PC-3 (cell line): ENCODE results near the gene CDHR1. TPM values are rescaled to one million over a fixed set of nuclear protein-coding genes. Genes with fewer than 3 reads are reported as not detected.

ENCODE experiments used
- ATAC-seq: fragments of 200-7000 bp; cut with Tn5 transposase; 2 replicates; pipeline ENCODE4 v1.9.1; 2020; ENCODE audit warnings: mild to moderate bottlenecking, moderate library complexity
- BruUV-seq: library from RNA; stranded (reverse); fragments of 400-500 nt; replicated peaks from 2 replicates; lab custom pipeline; 2021; lab: Mats Ljungman, UMichigan
- CTCF ChIA-PET: fragments of 300-600 bp; sonication (Branson Sonifier 250); formaldehyde crosslinking; loops from one replicate; lab custom pipeline; 2022; ENCODE audit warnings: antibody characterized with exemption; lab: Charles Lee
- POLR2A ChIA-PET: fragments of 300-600 bp; sonication (Branson Sonifier 250); formaldehyde crosslinking; loops from one replicate; lab custom pipeline; 2022; ENCODE audit warnings: antibody characterized with exemption; ENCODE audit not compliant: unreplicated experiment; lab: Charles Lee
- DNase-seq: peaks from one replicate; pipeline ENCODE4 v3.0.0-alpha.2; 2015
- H2AFZ ChIP-seq: fragments of 300-600 bp; sonication (generic); 2 replicates; pipeline ENCODE4 v1.6.0; 2016; ENCODE audit warnings: antibody characterized with exemption, low read length
- H3F3A ChIP-seq: fragments of 300-600 bp; sonication (generic); one replicate; pipeline ENCODE4 v1.6.0; 2017; ENCODE audit warnings: antibody characterized with exemption, low read length, control low read depth, mild to moderate bottlenecking; ENCODE audit not compliant: unreplicated experiment
- H3K27ac ChIP-seq: fragments of 300-600 bp; sonication (generic); 2 replicates; pipeline ENCODE4 v1.5.1; 2016; ENCODE audit warnings: mild to moderate bottlenecking, low read length
- H3K27me3 ChIP-seq: fragments of 300-600 bp; sonication (generic); 2 replicates; pipeline ENCODE4 v1.6.1; 2016; ENCODE audit warnings: low read length, mixed read lengths
- H3K36me3 ChIP-seq: fragments of 300-600 bp; sonication (generic); 2 replicates; pipeline ENCODE4 v1.6.1; 2016; ENCODE audit warnings: low read depth, mixed run types, low read length, mixed read lengths
- H3K4me1 ChIP-seq: fragments of 300-600 bp; sonication (generic); 2 replicates; pipeline ENCODE4 v1.5.1; 2016; ENCODE audit warnings: low read length; ENCODE audit not compliant: insufficient read depth
- H3K4me2 ChIP-seq: fragments of 300-600 bp; sonication (generic); 2 replicates; pipeline ENCODE4 v1.6.0; 2016; ENCODE audit warnings: low read length
- H3K4me3 ChIP-seq: fragments of 300-600 bp; sonication (generic); 2 replicates; pipeline ENCODE4 v1.5.1; 2016; ENCODE audit warnings: mild to moderate bottlenecking, low read length, mixed read lengths
- H3K79me2 ChIP-seq: fragments of 300-600 bp; sonication (generic); 2 replicates; pipeline ENCODE4 v1.6.1; 2017; ENCODE audit warnings: low read length, mixed read lengths
- H3K9ac ChIP-seq: fragments of 300-600 bp; sonication (generic); 2 replicates; pipeline ENCODE4 v1.6.0; 2016; ENCODE audit warnings: mild to moderate bottlenecking, low read length
- H3K9me2 ChIP-seq: fragments of 300-600 bp; sonication (generic); replicated peaks from 2 replicates; pipeline ENCODE4 v1.6.1; 2016; ENCODE audit warnings: mixed run types, low read length, mixed read lengths
- H3K9me3 ChIP-seq: fragments of 300-600 bp; sonication (generic); 2 replicates; pipeline ENCODE4 v1.6.1; 2016; ENCODE audit warnings: low read length, mixed read lengths
- H4K20me1 ChIP-seq: fragments of 300-600 bp; sonication (generic); 2 replicates; pipeline ENCODE4 v1.6.1; 2016; ENCODE audit warnings: low read length, mixed read lengths
- EZH2 ChIP-seq: fragments of 300-600 bp; sonication (generic); IDR thresholded peaks from one replicate; pipeline ENCODE4 v1.6.1; 2017; ENCODE audit warnings: antibody characterized with exemption, mild to moderate bottlenecking, low read length; ENCODE audit not compliant: unreplicated experiment
- EZH2phosphoT487 ChIP-seq: fragments of 300-600 bp; sonication (generic); IDR thresholded peaks from 2 replicates; pipeline ENCODE4 v1.6.1; 2018; ENCODE audit warnings: mild to moderate bottlenecking, antibody characterized with exemption, low read length, borderline replicate concordance
- intact Hi-C: fragments of 100-400 bp; cut with micrococcal nuclease; formaldehyde crosslinking; loops from 2 replicates; pipeline ENCODE4 v1.9.0; 2023
- total RNA-seq: library from RNA; depleted of rRNA; stranded (reverse); fragments of >200 nt; gene quantifications from 2 replicates; pipeline ENCODE4 v1.2.3, GENCODE V29; 2014
- TF ChIP-seq, protein P1 (sequence below): fragments of 300-600 bp; sonication (generic); conservative IDR thresholded peaks from 2 replicates; pipeline ENCODE4 v1.5.1; 2017; ENCODE audit warnings: antibody characterized with exemption, low read depth, mild to moderate bottlenecking, low read length

Gene CDHR1
- total RNA-seq, 1 experiment from 2014 or later = not detected

DNA sequence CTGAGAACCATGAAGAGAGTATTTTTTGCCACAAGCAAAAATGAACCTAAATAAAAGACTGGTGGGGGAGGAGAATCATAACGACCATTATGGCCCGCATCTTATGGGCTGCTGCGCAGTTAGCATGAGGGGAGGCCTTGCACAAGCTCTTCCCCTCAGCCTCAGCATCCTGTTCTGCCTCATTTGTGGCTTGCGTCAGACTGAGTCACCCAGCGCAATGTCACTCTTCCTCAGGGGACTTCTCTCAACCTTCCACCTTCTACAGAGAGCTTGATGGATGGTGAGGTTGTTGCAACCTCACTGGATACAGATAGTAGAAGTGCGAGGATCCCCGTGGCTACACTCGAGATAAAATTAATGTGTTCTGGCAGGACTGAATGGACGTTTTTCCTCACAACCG, 37.6 kb upstream of the CDHR1 start:
- Histone ChIP-seq H3K27me3 (no peaks in the 10 kb centered on the region), H4K20me1 (no peaks in the 10 kb centered on the region), H3K4me3 (no peak overlapping the region), H3K9me3 (no peaks in the 10 kb centered on the region), H2AFZ (no peak overlapping the region), H3K4me1 (no peaks in the 10 kb centered on the region), H3K9ac (no peak overlapping the region), H3K9me2 (no peaks in the 10 kb centered on the region), H3F3A (no peaks in the 10 kb centered on the region), H3K36me3 (peaks cover 28% of the 10 kb centered on the region), H3K79me2 (no peaks in the 10 kb centered on the region), H3K27ac (no peak overlapping the region), H3K4me2 (no peak overlapping the region)
- TF ChIP-seq EZH2 (no peak), EZH2phosphoT487 (no peak)
- TF ChIP-seq, protein P1, sequence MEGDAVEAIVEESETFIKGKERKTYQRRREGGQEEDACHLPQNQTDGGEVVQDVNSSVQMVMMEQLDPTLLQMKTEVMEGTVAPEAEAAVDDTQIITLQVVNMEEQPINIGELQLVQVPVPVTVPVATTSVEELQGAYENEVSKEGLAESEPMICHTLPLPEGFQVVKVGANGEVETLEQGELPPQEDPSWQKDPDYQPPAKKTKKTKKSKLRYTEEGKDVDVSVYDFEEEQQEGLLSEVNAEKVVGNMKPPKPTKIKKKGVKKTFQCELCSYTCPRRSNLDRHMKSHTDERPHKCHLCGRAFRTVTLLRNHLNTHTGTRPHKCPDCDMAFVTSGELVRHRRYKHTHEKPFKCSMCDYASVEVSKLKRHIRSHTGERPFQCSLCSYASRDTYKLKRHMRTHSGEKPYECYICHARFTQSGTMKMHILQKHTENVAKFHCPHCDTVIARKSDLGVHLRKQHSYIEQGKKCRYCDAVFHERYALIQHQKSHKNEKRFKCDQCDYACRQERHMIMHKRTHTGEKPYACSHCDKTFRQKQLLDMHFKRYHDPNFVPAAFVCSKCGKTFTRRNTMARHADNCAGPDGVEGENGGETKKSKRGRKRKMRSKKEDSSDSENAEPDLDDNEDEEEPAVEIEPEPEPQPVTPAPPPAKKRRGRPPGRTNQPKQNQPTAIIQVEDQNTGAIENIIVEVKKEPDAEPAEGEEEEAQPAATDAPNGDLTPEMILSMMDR = no peak
- ChIA-PET POLR2A (no interaction called here), CTCF (no interaction called here)
- no TSS peak for BruUV-seq
- DNase-seq (no peak), ATAC-seq (no peak)
- intact Hi-C loops = no loop called here

DNA sequence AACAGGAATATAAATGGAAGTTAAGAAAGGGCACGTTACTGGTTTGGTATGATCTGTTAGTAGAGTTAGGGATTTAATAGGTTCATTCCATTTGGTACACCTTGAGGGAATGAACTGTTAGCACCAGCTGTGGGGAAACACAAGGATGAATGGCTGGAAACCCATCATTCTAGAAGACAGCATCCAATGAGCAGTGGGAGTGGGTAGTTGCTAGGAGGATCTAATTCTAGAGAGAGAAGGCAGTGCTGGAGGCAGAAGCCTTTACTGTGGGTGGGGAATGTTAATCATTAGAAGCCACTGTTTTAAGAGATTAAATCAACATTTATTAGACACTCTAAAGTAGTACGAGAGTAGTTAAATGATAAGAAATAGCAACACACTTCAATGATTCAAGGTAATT, 36.3 kb upstream of the CDHR1 start:
- DNase-seq = no peak
- Histone ChIP-seq H3K9me3 (no peaks in the 10 kb centered on the region), H3K27ac (no peak overlapping the region), H3K4me1 (no peaks in the 10 kb centered on the region), H3K9ac (no peak overlapping the region), H3K4me2 (no peak overlapping the region), H4K20me1 (no peaks in the 10 kb centered on the region), H3K27me3 (no peaks in the 10 kb centered on the region), H3K9me2 (no peaks in the 10 kb centered on the region), H2AFZ (no peak overlapping the region), H3F3A (no peaks in the 10 kb centered on the region), H3K4me3 (no peak overlapping the region), H3K79me2 (no peaks in the 10 kb centered on the region), H3K36me3 (peaks cover 17% of the 10 kb centered on the region; the same call in 1 of the 2 replicates)
- intact Hi-C loops = no loop called here
- no peak for ATAC-seq
- CTCF ChIA-PET = no interaction called here
- POLR2A ChIA-PET = no interaction called here
- BruUV-seq = no TSS peak
- TF ChIP-seq, protein P1 = no peak
- TF ChIP-seq EZH2phosphoT487 = no peak
- no peak for TF ChIP-seq EZH2

DNA sequence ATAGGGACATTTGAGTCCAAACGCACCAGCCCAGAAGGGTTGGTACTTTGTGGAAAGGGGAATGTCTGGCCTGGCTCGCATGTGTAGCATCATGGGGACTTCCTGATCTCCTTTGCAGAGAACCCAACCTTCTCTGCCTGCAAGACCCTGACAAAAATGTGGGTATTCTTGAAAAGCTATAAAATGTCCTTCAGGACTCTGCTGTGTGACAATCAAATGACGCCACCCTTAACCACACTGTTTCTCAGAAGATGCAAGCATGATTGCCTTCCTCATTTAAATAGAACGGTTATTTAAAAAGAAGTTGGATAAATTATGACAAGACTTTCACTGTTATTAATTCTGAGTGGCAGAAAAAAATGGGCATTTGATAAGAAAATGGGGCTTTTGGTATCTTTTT, 35.8 kb upstream of the CDHR1 start:
- no peaks in the 10 kb centered on the region for H3F3A ChIP-seq
- CTCF ChIA-PET = no interaction called here
- H3K27me3 ChIP-seq = no peaks in the 10 kb centered on the region

More for the DNA sequence above, 35.8 kb upstream of the CDHR1 start:
- H3K36me3 ChIP-seq = peaks cover 12% of the 10 kb centered on the region; the same call in 1 of the 2 replicates
- H3K4me3 ChIP-seq = no peak overlapping the region
- H3K9ac ChIP-seq = no peak overlapping the region
- no peak overlapping the region for H3K27ac ChIP-seq
- TF ChIP-seq, protein P1 = no peak
- TF ChIP-seq EZH2 (no peak), EZH2phosphoT487 (no peak)
- POLR2A ChIA-PET = no interaction called here
- no peaks in the 10 kb centered on the region for H3K4me1 ChIP-seq
- H3K9me2 ChIP-seq = no peaks in the 10 kb centered on the region
- H3K4me2 ChIP-seq = no peak overlapping the region
- H2AFZ ChIP-seq = no peak overlapping the region
- H4K20me1 ChIP-seq = no peaks in the 10 kb centered on the region
- ATAC-seq = no peak
- BruUV-seq = no TSS peak
- no peaks in the 10 kb centered on the region for H3K9me3 ChIP-seq
- no peak for DNase-seq
- intact Hi-C loops = no loop called here
- no peaks in the 10 kb centered on the region for H3K79me2 ChIP-seq
